HG03039 (cell line): ENCODE data around the gene STYX.
"Not testable (repeated sequence)": the region's sequence is repeated elsewhere in the genome, so short reads cannot be mapped to it uniquely, and the experiment has no call there.

ENCODE experiments used
- ATAC-seq: cut with Tn5 transposase; IDR thresholded peaks from one replicate; pipeline ENCODE4 v1.9.1; 2021; ENCODE audit warnings: mild to moderate bottlenecking, moderate library complexity; ENCODE audit not compliant: unreplicated experiment

Gene STYX

DNA sequence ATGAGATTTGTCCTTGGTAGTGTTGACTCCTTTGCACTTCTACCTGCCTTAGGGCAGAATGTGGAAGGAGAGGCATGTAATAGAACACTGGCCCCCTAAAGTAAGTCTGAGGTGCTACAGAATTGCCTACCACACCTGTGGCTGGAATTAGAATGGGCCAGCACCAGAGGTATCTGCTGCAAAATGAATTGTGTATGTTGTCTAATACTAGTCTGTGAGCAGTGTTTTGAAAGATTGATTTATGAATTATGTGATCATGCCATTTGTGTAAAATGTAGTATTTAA lies 5.7 kb upstream of the STYX start:
- no peak for ATAC-seq

DNA sequence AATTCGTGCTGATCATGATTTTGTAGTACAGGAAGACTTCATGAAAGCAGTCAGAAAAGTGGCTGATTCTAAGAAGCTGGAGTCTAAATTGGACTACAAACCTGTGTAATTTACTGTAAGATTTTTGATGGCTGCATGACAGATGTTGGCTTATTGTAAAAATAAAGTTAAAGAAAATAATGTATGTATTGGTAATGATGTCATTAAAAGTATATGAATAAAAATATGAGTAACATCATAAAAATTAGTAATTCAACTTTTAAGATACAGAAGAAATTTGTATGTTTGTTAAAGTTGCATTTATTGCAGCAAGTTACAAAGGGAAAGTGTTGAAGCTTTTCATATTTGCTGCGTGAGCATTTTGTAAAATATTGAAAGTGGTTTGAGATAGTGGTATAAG lies 2.5 kb upstream of the STYX start:
- not testable (repeated sequence) for ATAC-seq

- ATAC-seq = not testable (repeated sequence)
Measured at GRCh38 chr14:52729035-52729434, 931 bp upstream of the STYX start.

- ATAC-seq = no peak
Measured at GRCh38 chr14:52729585-52729924, 411 bp upstream of the STYX start.

GRCh38 chr14:52730709-52731111 lies 744 bp downstream of the STYX start:
- ATAC-seq = no peak

DNA sequence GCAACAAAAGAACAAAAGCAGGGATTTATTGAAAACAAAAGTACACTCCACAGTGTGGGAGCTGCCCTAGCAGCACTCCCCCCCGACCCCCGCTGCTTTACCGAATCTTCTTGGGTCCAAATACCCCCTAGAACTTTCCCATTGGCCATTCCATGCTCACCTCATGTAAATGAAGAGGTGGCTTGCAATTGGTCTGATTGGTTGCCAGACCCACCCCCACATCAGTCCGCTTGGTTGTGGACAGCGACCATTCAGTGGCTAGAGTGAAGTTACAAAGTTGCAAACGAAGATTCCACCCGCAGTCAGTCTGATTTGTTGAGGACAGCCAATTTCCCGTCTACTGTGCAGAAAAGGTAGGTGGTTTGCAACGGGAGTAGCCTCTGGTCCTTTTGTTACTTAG lies 3.9 kb downstream of the STYX start:
- ATAC-seq = no peak

GRCh38 chr14:52735921-52736489 lies 6.0 kb downstream of the STYX start:
- ATAC-seq = no peak

GRCh38 chr14:52738409-52738808 lies 8.4 kb downstream of the STYX start:
- ATAC-seq = no peak

- no peak for ATAC-seq
Measured at GRCh38 chr14:52740751-52741150, 10.8 kb downstream of the STYX start.

DNA sequence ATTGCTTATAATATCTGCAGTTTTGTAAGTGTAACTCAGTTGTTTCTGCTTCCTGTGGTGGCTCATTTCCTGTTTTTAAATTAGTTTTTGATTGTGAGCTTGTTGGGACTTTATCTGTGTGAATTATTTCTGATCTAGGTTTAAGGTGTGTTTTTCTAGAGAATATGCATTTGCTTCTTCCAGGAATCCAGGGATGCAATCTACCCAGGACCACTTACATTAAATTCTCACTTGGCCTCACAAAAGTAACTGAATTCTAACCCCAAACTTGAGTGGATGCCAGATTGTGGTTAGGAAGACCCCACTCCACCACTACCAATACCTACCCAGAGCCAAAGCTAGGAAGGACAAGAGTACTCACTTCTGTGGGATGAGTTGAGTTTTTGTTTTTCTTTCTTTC lies 11.9 kb downstream of the STYX start:
- ATAC-seq = no peak

GRCh38 chr14:52748647-52749292 lies 18.8 kb downstream of the STYX start:
- ATAC-seq = no peak

DNA sequence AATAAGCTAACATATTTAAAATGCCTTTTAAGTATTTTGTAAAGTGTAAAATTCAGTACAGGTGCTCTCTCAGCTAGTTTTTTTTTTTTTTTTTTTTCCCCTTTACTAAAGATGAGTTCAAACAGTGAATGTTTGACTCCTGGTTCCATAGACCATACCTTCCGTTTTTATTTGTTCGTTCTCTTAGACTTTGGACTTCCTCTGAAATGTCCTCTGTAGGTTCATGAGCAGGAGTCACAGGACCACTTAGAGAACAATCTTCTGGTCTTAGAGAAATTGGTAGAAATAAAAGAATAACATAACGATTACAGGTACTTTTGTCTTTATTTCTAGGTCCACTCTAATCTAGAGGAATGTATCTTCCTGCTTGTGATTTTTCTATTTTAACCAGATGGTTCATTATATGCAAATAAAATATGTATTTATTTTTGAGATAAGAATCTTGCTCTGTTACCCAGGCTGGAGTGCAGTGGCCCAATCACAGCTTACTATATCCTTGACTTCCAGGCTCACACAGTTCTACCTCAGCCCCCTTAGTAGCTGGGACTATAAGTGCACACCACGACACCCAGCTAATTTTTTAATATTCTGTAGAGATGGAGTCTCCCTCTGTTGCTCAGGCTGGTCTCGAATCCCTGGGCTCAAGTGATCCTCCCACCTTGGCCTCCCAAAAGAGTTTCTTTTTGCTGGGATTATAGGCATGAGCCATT lies 25.8 kb downstream of the STYX start:
- no peak for ATAC-seq

GRCh38 chr14:52759145-52759544 lies 29.2 kb downstream of the STYX start:
- ATAC-seq = no peak

DNA sequence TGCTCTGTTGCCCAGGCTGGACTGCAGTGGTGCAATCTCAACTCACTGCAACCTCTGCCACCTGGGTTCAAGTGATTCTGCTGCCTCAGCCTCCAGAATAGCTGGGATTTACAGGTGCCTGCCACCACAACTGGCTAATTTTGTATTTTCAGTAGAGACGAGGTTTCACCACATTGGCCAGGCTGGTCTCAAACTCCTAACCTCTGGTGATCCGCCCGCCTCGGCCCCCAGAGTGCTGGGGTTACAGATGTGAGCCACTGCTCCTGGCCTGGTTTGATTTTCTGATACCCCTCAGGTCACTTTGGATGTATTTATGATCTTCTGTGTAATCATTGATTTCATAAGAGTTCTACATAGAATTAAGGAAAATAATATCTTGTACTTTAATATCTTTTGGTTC lies 33.0 kb downstream of the STYX start:
- ATAC-seq = not testable (repeated sequence)

DNA sequence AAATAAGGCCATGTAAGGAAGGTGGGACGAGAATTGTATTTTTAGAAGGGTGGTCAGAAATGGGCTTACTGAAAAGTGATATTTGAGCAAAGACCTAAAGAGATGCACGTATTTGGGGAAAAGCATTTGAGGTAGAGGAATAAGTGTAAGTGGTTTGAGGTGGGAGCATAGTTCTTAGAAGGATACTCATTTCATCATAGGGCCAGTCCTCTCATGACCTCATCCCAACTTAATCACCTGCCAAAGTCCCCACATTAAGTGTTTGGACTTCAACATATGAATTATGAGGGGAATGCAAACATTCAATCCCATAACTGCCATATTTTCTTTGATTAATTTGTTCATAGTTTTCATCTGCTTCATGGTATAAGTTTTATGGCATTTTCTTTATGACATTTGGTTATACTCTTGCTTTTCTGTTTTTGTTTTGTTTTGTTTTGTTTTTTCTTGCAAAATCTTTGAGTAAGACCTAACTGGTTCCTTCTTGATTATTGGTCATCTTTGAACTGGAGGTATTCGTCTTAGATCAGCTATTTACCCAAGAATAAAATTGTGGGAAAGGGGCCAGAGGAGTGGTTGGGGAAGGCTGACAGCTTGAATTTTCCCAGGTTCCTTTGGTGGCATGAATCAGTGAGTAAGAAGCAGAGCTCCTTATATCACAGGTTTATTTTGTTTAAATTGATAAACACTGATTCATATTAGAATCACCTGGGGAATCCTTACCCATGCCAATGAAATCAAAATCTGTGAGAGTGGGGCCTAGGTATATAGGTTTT lies 37.3 kb downstream of the STYX start:
- no peak for ATAC-seq

- ATAC-seq = no peak
Measured at GRCh38 chr14:52769887-52770286, 39.9 kb downstream of the STYX start.

- no peak for ATAC-seq
Measured at GRCh38 chr14:52776816-52777215, 46.9 kb downstream of the STYX start.

DNA sequence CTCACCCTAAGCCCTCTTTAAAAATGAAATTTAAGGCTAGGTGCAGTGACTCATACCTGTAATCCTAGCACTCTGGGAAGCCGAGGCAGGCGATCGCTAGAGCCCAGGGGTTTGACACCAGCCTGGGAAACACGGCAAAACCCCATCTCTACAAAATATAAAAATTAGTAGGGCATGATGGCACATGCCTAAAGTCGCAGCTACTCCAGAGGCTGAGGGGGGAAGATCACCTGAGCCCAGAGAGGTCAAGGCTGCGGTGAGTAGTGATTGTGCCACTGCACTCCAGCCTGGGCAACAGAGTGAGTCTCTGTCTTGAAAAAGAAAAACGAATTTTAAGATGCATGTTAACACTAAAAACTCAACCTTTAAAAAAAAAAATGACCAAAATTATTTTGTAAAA lies 48.7 kb downstream of the STYX start:
- ATAC-seq = no peak

- no peak for ATAC-seq
Measured at GRCh38 chr14:52780893-52781292, 50.9 kb downstream of the STYX start.

GRCh38 chr14:52781629-52782028 lies 51.7 kb downstream of the STYX start:
- no peak for ATAC-seq

DNA sequence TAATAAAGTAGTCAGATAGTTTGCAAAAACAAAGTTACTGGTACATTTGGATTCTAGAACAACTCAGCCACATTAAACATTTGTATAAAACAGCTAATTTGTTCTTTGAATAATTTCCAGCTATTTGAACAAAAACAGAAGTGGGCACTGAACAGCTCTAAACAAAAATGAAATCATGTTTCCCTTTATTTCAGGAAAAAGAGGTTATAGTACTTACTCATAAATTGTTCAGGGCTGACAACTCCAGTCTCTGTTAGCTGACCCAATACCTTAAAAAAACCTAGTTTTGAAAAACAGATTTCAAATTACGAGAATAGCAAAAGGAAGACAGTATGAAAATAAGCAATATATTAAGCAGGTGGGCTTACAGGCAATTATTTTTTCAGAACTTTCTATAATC lies 53.2 kb downstream of the STYX start:
- ATAC-seq = no peak

GRCh38 chr14:52786887-52787286 lies 56.9 kb downstream of the STYX start:
- no peak for ATAC-seq
